ENCODE measurements around the gene NPHS1. TPM values are rescaled to one million over a fixed set of nuclear protein-coding genes. Genes with fewer than 3 reads are reported as not detected.

NPHS1 gene
- total and polyA plus RNA-seq, 2 of the 8 experiments (the other 6 are each of a cell fraction or from before 2014, with no cell fraction given) = 1.3 to 1.4 TPM

GRCh38 chr19:35782589-35782988 lies 69.7 kb downstream of the NPHS1 start:
- Histone ChIP-seq H3K4me3 (ENCODE audit: extremely low read depth in 1 of 4, insufficient read depth in 2 of 4, low read depth in 3 of 4, low read length in 4 of 4) (no peak overlapping the region), H3K4ac (replicated peaks; ENCODE audit: insufficient read length, low read depth, low read length) (no peak overlapping the region), H2AFZ (ENCODE audit: low read length) (no peak overlapping the region), H2BK20ac (ENCODE audit: low read length) (no peak overlapping the region), H3K79me2 (ENCODE audit: control insufficient read depth in 1 of 2, insufficient read depth in 2 of 2, low read length in 2 of 2) (no peaks in the 10 kb centered on the region), H3K9ac (replicated peaks in 1 of 4; ENCODE audit: extremely low read depth in 1 of 4, low read depth in 3 of 4, low read length in 3 of 4) (no peak overlapping the region), H2BK120ac (replicated peaks; ENCODE audit: low read depth, low read length) (no peak overlapping the region), H3K27ac (ENCODE audit: low read depth, low read length) (no peak overlapping the region), H2BK15ac (ENCODE audit: low read length) (no peak overlapping the region), H2BK12ac (ENCODE audit: low read depth, low read length) (no peak overlapping the region), H3K27me3 (replicated peaks in 1 of 4; ENCODE audit: control insufficient read depth in 3 of 4, extremely low read depth in 1 of 4, insufficient read depth in 3 of 4, low read length in 3 of 4) (peaks cover 0 to 4% (median 0%) of the 10 kb centered on the region in 4 experiments; a peak in 1 of 7 replicates), H3K14ac (ENCODE audit: insufficient read length) (no peak overlapping the region), H3K23ac (ENCODE audit: insufficient read length) (no peak overlapping the region), H3K23me2 (ENCODE audit: low read depth, low read length) (peaks cover 11% of the 10 kb centered on the region), H2BK5ac (ENCODE audit: low read depth, low read length) (no peak overlapping the region), H2AK5ac (ENCODE audit: low read depth, low read length) (0 out of 2 replicates have a peak overlapping the region, but pooled peaks have one; percentile 82), H3K4me2 (ENCODE audit: insufficient read depth in 1 of 2, low read depth in 2 of 2, low read length in 2 of 2) (no peak overlapping the region), H3K9me3 (ENCODE audit: insufficient read depth in 2 of 2, low read depth in 1 of 2, low read length in 1 of 2) (no peaks in the 10 kb centered on the region), H3K56ac (replicated peaks; ENCODE audit: insufficient read length, low read depth, low read length) (no peak overlapping the region), H3K36me3 (ENCODE audit: control insufficient read depth in 2 of 4, insufficient read depth in 4 of 4, low read length in 3 of 4) (no peaks in the 10 kb centered on the region), H3K79me1 (ENCODE audit: low read depth, low read length) (no peaks in the 10 kb centered on the region; the same call in 1 of the 2 replicates), H3K4me1 (replicated peaks in 1 of 4; ENCODE audit: control insufficient read depth in 3 of 4, insufficient read depth in 4 of 4, low read length in 3 of 4) (peaks cover 0 to 18% (median 6%) of the 10 kb centered on the region in 4 experiments; a peak in 6 of 7 replicates), H3K18ac (ENCODE audit: extremely low read depth, low read length) (no peak overlapping the region), H4K91ac (replicated peaks; ENCODE audit: insufficient read length, low read length) (no peak overlapping the region), H4K5ac (ENCODE audit: insufficient read length, low read depth, low read length) (no peak overlapping the region), H4K8ac (ENCODE audit: extremely low read depth, insufficient read depth, low read length) (no peak overlapping the region; the same call in 1 of the 2 replicates), H4K20me1 (replicated peaks in 1 of 2; ENCODE audit: control insufficient read depth in 1 of 2, insufficient read depth in 2 of 2, low read length in 2 of 2) (peaks cover 0 to 12% of the 10 kb centered on the region in 2 experiments)
- 91% methylated on average over 12 of the region's 12 CpGs; no CpG with 5 or more reads in 1 of the 2 experiments for WGBS, 2 experiments (ENCODE audit: extremely low coverage in 1 of 2, insufficient coverage in 1 of 2, insufficient read length in 1 of 2, insufficient replicate concordance in 2 of 2, low coverage in 1 of 2, low lambda C conversion rate in 2 of 2, missing lambda C conversion rate in 1 of 2)
- CTCF ChIA-PET (ENCODE audit: partially characterized antibody) = interaction anchor here (1.0 to 1.2 kb wide), 4 partner anchors 15 to 44 kb away, joined by 3 to 5 read pairs (median 4); no protein-coding TSS in a partner anchor
- FAIRE-seq (no peak), DNase-seq (ENCODE audit: low read depth in 1 of 2, low spot score in 2 of 2) (no peak)
- POLR2A ChIA-PET (ENCODE audit: partially characterized antibody) = interaction anchor here (1.1 to 1.8 kb wide), 2 partner anchors 34 to 42 kb away, joined by 4 read pairs; no protein-coding TSS in a partner anchor
- TF ChIP-seq EGR1 (IDR thresholded peaks at IDR 0.05; ENCODE audit: borderline replicate concordance, low read depth, low read length) (no peak), ZNF274 (IDR thresholded peaks at IDR 0.05; ENCODE audit: borderline replicate concordance, extremely low read depth, low read length) (no peak), TAF7 (optimal IDR thresholded peaks at IDR 0.05; ENCODE audit: borderline replicate concordance, low read depth, low read length) (no peak), TAF1 (IDR thresholded peaks at IDR 0.05; ENCODE audit: low read depth, low read length) (no peak), TEAD4 (IDR thresholded peaks at IDR 0.05; ENCODE audit: low read depth, low read length) (no peak), CTCF (IDR thresholded peaks at IDR 0.05; ENCODE audit: control extremely low read depth in 1 of 3, insufficient read depth in 1 of 3, low read depth in 1 of 3, low read length in 3 of 3) (no peak), FOSL1 (IDR thresholded peaks at IDR 0.05; ENCODE audit: insufficient read depth, low read depth, low read length) (no peak), RAD21 (IDR thresholded peaks at IDR 0.05 in 1 of 2, conservative IDR thresholded peaks at IDR 0.05 in 1 of 2; ENCODE audit: low read depth in 2 of 2, low read length in 2 of 2) (no peak)
